IMR-90 (cell line): ENCODE measurements around the gene ALKBH6.

ENCODE experiments used
- CEBPB ChIP-seq: IDR thresholded peaks from 2 replicates; pipeline ENCODE4 v1.6.1; 2012; ENCODE audit warnings: low read depth, low read length, improper control_type of control experiment
- MAFK ChIP-seq: IDR thresholded peaks from 2 replicates; pipeline ENCODE4 v1.6.1; 2012; ENCODE audit warnings: low read depth, low read length, improper control_type of control experiment
- MXI1 ChIP-seq: IDR thresholded peaks from 2 replicates; pipeline ENCODE4 v1.6.1; 2012; ENCODE audit warnings: low read depth, mild to moderate bottlenecking, low read length, moderate library complexity, borderline replicate concordance
- NFE2L2 ChIP-seq: fragments of 150-350 bp; IDR thresholded peaks from 2 replicates; pipeline ENCODE4 v1.6.1; 2016; ENCODE audit warnings: low read depth, mild to moderate bottlenecking, low read length
- POLR2A ChIP-seq: IDR thresholded peaks from 2 replicates; pipeline ENCODE4 v1.6.1; 2012; ENCODE audit warnings: mild to moderate bottlenecking, low read depth, low read length
- RAD21 ChIP-seq: IDR thresholded peaks from 2 replicates; pipeline ENCODE4 v1.6.1; 2012; ENCODE audit warnings: low read length, improper control_type of control experiment
- RFX5 ChIP-seq: IDR thresholded peaks from 2 replicates; pipeline ENCODE4 v1.8.0; 2012; ENCODE audit warnings: low read depth, mild to moderate bottlenecking, low read length, moderate library complexity
- TF ChIP-seq, protein P1 (sequence below): conservative IDR thresholded peaks from 2 replicates; pipeline ENCODE4 v1.5.1; 2012; ENCODE audit warnings: mild to moderate bottlenecking, low read depth, low read length, improper control_type of control experiment
- TF ChIP-seq, protein P2 (sequence below): fragments of 150-350 bp; IDR thresholded peaks from 2 replicates; pipeline ENCODE4 v1.6.1; 2016; ENCODE audit warnings: low read depth, mild to moderate bottlenecking, low read length, moderate library complexity, borderline replicate concordance

DNA sequence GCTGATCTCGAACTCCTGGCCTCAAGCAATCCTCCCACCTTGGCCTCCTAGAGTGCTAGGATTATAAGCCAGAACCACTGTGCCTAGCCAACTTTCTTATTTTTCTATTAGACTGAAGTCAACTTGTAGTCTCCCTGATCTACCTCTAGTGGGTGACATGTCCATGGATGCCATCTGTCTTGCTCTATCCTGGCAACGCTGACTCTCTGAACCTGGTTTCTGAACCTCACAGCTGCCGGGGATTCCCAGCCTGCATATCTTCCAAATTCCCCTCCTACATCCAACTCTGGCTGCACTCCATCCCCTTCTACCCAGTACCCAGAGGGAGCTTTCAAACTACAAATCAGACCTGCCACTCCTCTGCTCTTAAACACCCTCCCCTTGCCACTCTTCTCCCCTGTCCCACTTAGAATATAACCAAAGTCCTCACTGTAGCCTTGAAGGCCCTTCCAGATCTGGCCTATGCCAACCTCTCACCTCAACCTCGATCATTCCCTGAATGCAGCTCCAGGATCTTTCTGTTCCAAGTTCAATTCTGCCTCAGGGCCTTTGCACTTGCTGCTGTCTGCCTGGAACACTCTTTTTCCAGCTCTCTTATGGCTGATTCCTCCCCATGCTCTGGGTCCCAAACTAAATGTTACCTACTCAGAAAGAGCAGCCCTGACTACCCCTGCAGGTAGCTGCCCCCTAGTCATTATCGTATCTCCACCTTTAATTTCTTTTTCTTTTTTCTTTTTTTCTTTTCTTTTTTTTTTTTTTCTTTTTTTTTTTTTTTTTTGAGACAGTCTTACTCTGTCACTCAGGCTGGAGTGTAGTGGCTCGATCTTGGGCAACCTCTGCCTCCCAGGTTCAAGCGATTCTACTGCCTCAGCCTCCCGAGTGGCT is 16.5 kb upstream of the ALKBH6 start:
- TF ChIP-seq RAD21 (no peak; the same call in 1 of the 2 replicates), POLR2A (no peak), CEBPB (no peak), NFE2L2 (no peak), MAFK (no peak), RFX5 (no peak), MXI1 (no peak)
- TF ChIP-seq, protein P1, sequence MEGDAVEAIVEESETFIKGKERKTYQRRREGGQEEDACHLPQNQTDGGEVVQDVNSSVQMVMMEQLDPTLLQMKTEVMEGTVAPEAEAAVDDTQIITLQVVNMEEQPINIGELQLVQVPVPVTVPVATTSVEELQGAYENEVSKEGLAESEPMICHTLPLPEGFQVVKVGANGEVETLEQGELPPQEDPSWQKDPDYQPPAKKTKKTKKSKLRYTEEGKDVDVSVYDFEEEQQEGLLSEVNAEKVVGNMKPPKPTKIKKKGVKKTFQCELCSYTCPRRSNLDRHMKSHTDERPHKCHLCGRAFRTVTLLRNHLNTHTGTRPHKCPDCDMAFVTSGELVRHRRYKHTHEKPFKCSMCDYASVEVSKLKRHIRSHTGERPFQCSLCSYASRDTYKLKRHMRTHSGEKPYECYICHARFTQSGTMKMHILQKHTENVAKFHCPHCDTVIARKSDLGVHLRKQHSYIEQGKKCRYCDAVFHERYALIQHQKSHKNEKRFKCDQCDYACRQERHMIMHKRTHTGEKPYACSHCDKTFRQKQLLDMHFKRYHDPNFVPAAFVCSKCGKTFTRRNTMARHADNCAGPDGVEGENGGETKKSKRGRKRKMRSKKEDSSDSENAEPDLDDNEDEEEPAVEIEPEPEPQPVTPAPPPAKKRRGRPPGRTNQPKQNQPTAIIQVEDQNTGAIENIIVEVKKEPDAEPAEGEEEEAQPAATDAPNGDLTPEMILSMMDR = no peak
- TF ChIP-seq, protein P2, sequence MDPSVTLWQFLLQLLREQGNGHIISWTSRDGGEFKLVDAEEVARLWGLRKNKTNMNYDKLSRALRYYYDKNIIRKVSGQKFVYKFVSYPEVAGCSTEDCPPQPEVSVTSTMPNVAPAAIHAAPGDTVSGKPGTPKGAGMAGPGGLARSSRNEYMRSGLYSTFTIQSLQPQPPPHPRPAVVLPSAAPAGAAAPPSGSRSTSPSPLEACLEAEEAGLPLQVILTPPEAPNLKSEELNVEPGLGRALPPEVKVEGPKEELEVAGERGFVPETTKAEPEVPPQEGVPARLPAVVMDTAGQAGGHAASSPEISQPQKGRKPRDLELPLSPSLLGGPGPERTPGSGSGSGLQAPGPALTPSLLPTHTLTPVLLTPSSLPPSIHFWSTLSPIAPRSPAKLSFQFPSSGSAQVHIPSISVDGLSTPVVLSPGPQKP = no peak
